ENCODE data around the gene NUBP2.

The NUBP2 gene

DNA sequence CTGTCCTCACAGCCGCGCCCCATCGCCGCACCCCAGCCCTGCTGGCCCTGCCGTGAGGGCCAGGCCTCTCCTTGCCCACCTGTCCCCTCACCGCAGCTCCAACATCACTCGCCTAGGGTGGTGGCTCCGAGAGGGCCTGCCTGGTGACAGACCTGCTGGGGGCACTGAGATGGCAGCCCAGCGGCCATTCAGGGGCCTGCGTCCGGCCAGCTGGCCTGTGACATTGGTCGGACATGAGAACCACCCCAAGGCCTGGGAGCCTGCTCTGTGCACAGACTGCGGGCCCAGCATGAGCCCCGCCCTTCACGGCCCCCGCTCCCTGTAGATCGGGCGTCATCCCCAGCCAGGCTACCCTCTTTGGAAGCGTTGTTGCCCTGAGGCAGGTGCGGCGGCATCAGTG lies 23.2 kb upstream of the NUBP2 start:
- DNase-seq = no peak

DNA sequence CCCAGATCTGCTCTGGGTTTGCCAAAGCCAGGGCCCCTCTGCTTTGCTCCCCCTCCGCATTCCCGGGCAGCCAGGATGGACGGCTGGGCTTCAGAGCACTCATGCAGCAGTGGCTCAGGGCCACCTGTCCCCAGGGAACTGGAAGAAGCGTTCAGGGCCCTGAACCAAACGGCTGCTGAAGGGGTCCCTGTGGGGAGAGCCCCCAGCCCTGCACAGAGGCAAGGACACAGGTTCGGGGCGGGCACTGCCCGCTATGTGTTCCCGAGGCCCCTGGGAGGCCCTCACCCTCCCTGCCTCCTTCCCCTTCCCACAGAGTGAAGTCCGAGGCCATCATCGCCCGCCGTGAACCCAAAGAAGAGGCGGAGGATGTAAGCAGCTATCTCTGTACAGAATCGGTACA lies 21.8 kb upstream of the NUBP2 start:
- DNase-seq = no peak

DNA sequence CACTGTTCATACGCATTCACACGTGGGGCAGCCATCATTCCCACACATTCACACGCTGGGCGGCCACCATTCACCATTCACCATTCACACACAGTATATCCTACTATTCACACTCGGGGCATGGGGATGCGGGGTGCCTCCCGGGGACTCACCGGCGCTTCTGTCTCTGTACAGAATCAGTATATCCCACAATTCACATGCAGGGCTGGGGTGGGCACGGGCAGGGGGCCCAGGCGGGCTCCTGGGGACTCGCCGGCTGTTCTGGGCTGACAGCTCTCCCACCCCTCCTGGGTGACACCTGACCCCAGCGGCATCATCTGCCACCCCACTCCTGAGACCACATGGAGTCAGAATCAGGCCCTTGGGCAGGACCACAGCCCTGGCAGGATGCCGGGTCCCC lies 21.0 kb upstream of the NUBP2 start:
- no peak for DNase-seq

GRCh38 chr16:1762196-1762878 lies 20.4 kb upstream of the NUBP2 start:
- DNase-seq = no peak

GRCh38 chr16:1762879-1763520 lies 19.8 kb upstream of the NUBP2 start:
- no peak for DNase-seq

- no peak for DNase-seq
Observed at GRCh38 chr16:1763521-1764511, 18.9 kb upstream of the NUBP2 start.

DNA sequence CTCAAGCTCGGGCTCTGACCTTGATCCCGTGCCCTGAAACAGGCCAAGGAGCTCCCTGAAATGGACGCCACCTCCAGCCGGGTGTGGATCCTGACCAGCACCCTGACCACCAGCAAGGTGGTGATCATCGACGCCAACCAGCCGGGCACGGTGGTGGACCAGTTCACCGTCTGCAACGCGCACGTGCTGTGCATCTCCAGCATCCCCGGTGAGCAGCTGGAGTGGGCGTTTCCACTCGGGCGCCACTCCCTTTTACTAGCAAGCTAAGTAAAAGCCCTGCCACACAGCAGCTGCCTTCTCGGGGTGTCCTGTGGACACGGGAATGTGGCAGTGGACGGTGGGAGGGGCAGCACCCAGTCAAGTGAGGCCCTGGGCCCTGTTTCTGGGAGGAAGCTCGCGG lies 17.8 kb upstream of the NUBP2 start:
- DNase-seq = no peak

- no peak for DNase-seq
Observed at GRCh38 chr16:1765826-1766225, 16.9 kb upstream of the NUBP2 start.

DNA sequence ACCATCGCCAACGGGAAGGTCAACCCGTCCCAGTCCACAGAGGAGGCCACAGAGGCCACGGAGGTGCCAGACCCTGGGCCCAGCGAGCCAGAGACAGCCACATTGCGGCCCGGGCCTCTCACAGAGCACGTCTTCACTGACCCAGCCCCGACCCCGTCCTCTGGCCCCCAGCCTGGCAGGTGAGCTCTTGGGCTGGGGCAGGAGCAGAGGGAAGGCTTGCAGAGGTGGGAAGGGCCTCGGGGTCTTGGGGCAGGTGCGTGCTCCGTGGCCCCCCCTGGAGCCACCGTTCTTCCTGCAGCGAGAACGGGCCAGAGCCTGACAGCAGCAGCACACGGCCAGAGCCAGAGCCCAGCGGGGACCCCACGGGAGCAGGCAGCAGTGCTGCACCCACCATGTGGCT lies 16.5 kb upstream of the NUBP2 start:
- DNase-seq = no peak

GRCh38 chr16:1766701-1767100 lies 16.1 kb upstream of the NUBP2 start:
- DNase-seq = no peak

- no peak for DNase-seq
Observed at GRCh38 chr16:1767116-1767994, 15.4 kb upstream of the NUBP2 start.

GRCh38 chr16:1768061-1768766 lies 14.5 kb upstream of the NUBP2 start:
- no peak for DNase-seq

DNA sequence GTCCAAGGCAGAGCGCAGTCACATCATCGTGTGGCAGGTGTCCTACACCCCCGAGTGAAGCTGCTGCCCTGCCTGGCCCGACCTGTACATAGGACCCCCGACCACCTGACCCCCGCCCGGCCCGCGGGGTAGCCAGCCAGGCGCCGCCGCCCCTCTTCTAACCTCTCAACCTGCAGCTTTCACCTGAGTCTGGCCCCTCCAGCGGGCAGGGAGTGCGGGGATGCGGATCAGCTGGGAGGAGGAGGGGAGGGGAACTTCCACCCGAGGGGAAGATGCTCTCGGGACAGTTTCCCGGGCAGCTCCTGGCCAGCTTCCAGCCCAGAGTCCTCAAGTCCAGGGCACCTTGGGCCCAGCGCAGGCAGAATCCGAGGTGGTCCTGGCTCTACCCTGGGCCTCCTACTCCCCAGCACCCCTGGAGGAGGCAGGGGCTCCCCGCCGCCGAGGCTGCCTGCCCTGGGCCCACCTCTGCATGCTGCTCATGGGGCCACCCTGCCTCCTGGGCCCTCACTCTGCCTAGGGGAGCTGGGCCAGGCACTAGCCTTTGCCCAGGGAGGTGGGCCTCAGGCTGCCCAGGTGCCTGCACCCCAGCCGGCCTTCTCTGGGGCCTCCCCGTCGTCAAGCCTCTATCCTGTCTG lies 13.9 kb upstream of the NUBP2 start:
- no peak for DNase-seq

- no peak for DNase-seq
Observed at GRCh38 chr16:1769402-1770300, 13.1 kb upstream of the NUBP2 start.

DNA sequence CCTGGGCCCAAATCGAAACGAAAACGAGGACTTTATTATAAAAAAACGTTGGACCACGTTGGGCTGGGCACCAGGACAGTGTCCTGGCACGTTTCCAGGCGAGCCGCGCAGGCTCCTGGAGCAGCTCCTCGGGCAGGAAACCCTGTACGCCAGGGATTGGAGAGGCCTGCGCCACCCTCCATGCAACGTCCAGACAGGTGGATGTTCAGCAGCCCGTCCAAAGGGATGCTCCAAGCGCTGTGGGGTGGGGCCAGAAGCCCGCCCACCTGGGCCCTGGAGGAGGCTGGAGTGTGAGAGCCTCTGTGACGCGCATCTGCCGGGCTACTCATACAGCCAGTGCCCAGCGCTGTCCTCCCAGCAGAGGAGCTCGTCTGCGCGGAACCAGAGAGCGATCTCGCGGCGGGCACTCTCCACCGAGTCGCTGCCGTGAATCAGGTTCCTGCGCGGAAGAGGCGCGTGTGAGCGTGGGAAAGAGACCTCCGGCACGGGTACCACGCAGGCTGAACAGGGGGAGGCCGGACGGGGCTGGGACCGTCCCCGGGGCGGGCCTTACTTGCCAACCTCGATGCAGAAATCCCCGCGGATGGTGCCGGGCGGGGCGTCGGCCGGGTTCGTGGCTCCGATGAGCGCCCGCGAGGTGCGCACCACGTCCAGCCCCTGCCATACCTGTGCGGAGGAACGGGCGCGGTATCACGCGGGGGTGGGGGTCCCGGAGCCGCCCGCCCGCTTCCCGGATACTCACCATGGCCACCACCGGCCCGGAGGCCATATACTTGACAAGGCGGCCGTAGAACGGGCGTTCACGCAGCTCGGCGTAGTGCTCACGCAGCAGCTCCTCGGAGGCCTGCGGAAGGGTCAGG lies 12.2 kb upstream of the NUBP2 start:
- DNase-seq = peak; percentile 88 to 95

DNA sequence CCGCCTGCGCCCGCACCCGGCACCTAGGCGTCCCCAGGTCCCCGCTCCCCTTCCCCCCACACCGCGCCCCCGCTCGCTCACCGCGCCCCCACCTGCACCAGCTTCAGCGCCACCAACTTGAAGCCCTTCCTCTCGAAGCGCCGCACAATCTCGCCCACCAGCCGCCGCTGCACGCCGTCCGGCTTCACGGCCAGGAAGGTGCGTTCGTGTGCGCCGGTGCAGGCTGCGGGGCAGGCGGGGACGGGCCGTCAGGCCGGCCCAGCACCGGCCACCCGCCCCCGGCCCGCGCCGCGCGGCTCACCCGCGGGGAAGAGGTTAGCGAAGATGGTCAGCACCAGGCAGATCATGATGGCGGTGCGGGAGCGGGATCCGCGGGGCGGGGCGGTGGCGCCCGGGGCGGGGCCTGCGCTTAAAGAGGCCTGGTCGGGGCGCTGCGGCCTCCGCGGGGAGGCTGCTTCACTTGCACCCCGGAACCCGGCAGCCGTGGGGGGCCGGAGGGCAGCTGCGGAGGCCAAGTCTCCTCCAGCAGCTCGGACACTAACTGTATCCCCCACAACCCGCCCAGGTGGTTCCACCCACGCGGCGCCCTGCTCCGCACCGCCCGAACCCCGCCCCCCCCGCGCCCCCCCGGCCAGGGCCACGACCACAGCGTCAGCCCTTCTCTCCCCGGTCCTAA lies 11.4 kb upstream of the NUBP2 start, which contains the start of gene NME3:
Gene NME3, minus strand, starts transcription at position 356 of the 676 bp plus-strand sequence. Its CDS starts 9 bp downstream, at position 347.
- DNase-seq = peak; percentile 49 to 75

DNA sequence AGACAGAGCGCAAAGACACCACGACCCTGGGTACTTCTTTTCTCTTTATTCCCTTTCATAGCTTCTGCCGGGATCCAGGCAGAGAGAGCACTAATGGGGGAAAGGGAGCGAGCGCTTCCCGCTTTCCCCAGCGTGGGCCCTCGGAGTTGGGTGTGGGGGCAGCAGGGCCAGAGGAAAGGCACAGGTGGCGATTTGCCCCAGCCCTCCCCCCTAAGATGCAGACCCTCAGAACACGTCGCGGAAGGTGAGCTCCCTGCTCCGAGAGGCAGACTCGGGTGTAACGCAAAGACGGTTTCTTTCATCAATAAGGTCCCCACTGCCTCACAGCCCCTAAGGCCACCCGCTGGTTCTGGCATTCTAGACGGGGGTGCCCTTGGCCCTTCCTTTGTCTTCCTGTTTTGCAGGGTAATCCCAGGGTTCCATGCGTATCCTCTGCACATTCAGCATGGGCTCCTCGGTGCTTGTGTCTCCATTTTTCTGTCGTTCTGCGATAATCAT lies 10.8 kb upstream of the NUBP2 start:
- no peak for DNase-seq

GRCh38 chr16:1772362-1772907 lies 10.3 kb upstream of the NUBP2 start, which contains the start of gene EME2:
TSS of gene EME2 (plus strand) at chr16:1772810. CDS start at chr16:1773228, 418 bp downstream.
- no peak for DNase-seq

All from NCI-H187 (cell line).